GM12875 (cell line): ENCODE measurements around the gene FOXR1.
"Not testable (repeated sequence)": the region's sequence is repeated elsewhere in the genome, so short reads cannot be mapped to it uniquely, and the experiment has no call there.

Experiments
- H3K4me3 ChIP-seq: one replicate; pipeline ENCODE4 v1.5.1; 2011; ENCODE audit warnings: low read depth, low read length, control low read depth
- TF ChIP-seq, protein P1 (sequence below): IDR thresholded peaks from 2 replicates; pipeline ENCODE4 v1.5.1; 2011; ENCODE audit warnings: low read depth, mild to moderate bottlenecking, control low read depth, inconsistent platforms, low read length, moderate library complexity, borderline replicate concordance; ENCODE audit not compliant: insufficient read depth

FOXR1 gene

GRCh38 chr11:118961189-118961588, 10.4 kb upstream of the FOXR1 start:
- TF ChIP-seq, protein P1, sequence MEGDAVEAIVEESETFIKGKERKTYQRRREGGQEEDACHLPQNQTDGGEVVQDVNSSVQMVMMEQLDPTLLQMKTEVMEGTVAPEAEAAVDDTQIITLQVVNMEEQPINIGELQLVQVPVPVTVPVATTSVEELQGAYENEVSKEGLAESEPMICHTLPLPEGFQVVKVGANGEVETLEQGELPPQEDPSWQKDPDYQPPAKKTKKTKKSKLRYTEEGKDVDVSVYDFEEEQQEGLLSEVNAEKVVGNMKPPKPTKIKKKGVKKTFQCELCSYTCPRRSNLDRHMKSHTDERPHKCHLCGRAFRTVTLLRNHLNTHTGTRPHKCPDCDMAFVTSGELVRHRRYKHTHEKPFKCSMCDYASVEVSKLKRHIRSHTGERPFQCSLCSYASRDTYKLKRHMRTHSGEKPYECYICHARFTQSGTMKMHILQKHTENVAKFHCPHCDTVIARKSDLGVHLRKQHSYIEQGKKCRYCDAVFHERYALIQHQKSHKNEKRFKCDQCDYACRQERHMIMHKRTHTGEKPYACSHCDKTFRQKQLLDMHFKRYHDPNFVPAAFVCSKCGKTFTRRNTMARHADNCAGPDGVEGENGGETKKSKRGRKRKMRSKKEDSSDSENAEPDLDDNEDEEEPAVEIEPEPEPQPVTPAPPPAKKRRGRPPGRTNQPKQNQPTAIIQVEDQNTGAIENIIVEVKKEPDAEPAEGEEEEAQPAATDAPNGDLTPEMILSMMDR = no peak
- no peak overlapping the region for H3K4me3 ChIP-seq

GRCh38 chr11:118961591-118961990, 10.0 kb upstream of the FOXR1 start:
- H3K4me3 ChIP-seq = no peak overlapping the region
- TF ChIP-seq, protein P1 = no peak

- not testable (repeated sequence) for H3K4me3 ChIP-seq
Measured at GRCh38 chr11:118969508-118969907, 2.1 kb upstream of the FOXR1 start.

GRCh38 chr11:118973985-118974384, 2.4 kb downstream of the FOXR1 start:
- TF ChIP-seq, protein P1 = no peak
- no peak overlapping the region for H3K4me3 ChIP-seq

DNA sequence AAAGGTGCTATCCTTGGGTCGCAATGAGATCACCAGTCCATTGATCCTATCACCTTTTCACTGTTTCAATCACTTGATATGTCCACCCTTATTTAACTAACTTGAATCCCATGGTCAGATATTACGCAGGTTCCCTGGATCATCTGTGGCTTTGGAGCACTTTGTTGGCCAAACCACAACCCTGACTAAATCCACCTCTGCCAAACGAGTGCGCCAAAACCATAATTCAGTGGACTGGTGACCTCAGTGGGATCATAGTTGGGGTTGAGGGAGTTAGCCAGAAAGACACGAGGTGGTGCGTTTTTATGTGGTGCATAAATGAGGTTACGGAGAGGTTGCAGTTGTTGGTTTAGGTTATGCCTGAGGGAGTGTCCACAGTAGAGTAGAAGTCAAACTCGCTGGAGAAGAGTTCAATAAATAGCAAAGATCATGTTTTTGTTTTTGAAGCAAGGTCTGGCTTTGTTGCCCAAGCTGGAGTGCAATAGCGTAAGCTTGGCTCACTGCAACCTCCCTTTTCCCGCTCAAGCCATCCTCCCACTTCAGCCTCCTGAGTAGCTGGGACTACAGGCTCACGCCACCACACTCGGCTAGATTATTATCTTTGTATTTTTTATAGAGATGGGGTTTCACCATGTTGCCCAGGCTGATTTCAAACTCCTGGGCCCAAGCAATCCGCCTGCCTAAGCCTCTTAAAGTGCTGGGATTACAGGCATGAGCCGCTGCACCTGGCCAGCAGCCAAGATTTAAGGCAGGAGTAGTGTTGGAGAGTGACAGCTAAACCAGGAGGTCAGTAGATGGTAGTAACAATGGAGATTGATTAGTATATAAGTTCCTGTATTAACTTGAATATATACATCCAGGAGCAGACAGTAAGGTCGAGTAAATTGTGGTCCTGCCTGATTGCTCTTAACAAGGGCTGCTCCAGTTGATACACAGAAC, 4.5 kb downstream of the FOXR1 start:
- no peak overlapping the region for H3K4me3 ChIP-seq
- TF ChIP-seq, protein P1 = no peak

- TF ChIP-seq, protein P1 = no peak
- no peak overlapping the region for H3K4me3 ChIP-seq
Measured at GRCh38 chr11:118979434-118979833, 7.9 kb downstream of the FOXR1 start.

DNA sequence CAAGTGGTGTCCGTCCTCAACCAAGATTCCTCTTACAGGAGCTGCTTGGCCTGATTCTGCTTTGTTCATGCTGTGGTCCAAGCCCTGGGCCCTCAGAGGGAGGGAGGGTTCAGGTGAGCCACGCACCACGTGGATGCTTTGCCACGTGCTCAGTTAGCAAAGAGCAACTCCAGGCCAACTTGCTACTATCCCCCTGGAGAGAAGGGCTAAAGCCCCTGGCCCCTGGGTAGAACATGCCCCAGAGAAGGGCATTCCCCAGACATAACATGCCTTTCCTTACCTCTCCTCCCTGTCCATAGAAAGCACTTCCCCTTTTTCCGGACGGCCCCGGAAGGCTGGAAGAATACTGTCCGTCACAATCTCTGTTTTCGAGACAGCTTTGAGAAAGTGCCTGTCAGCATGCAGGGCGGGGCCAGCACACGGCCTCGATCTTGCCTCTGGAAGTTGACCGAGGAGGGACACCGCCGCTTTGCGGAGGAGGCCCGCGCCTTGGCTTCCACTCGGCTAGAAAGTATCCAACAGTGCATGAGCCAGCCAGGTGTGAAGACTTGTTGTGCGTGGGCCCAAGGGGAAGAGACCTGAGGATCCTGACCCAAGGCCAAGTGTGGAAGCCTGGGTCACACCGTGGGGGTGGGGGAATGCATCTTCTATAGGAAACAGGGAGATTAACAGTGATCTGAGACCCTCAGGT, 8.8 kb downstream of the FOXR1 start:
- TF ChIP-seq, protein P1 = no peak
- H3K4me3 ChIP-seq = no peak overlapping the region

DNA sequence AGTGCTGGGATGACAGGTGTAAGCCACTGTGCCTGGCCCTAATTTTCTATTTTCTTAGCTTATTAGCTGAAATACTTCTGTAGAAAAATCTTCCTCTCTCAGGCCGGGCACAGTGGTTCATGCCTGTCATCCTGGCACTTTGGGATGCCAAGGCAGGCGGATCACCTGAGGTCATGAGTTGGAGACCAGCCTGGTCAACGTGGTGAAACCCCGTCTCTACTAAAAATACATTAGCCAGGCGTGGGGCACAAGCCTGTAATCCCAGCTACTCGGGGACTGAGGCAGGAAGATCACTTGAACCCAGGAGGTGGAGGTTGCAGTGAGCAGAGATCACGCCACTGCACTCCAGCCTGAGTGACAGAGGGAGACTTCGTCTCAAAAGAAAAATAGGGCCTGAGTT, 12.8 kb downstream of the FOXR1 start:
- H3K4me3 ChIP-seq = not testable (repeated sequence)
